ENCODE measurements around the gene TTLL13.
"Not testable (repeated sequence)": the region's sequence is repeated elsewhere in the genome, so short reads cannot be mapped to it uniquely, and the experiment has no call there.

Gene TTLL13

GRCh38 chr15:90286678-90287077 is 37.3 kb downstream of the TTLL13 start:
- peak in 1 of 3 experiments; percentile 50 for DNase-seq

- no peak for DNase-seq
Observed at GRCh38 chr15:90287101-90287500, 37.7 kb downstream of the TTLL13 start.

- DNase-seq: no peak
Observed at GRCh38 chr15:90287946-90288345, 38.6 kb downstream of the TTLL13 start.

- DNase-seq: peak; percentile 46 to 74 (median 61)
Observed at GRCh38 chr15:90291679-90292356, 42.5 kb downstream of the TTLL13 start.

- peak; percentile 85 to 95 (median 88) for DNase-seq
Observed at GRCh38 chr15:90293040-90293810, 43.9 kb downstream of the TTLL13 start.

GRCh38 chr15:90294159-90294558 is 44.8 kb downstream of the TTLL13 start:
- no peak for DNase-seq

- DNase-seq: peak in 2 of 3 experiments; percentile 52 to 62
Observed at GRCh38 chr15:90294601-90295269, 45.4 kb downstream of the TTLL13 start.

- peak in 2 of 3 experiments; percentile 52 to 69 for DNase-seq
Observed at GRCh38 chr15:90295270-90295648, 45.9 kb downstream of the TTLL13 start.

- DNase-seq: not testable (repeated sequence)
Observed at GRCh38 chr15:90296316-90296884, 47.0 kb downstream of the TTLL13 start.

GRCh38 chr15:90297021-90297420 is 47.7 kb downstream of the TTLL13 start:
- DNase-seq: no peak

- DNase-seq: no peak
Observed at GRCh38 chr15:90300541-90300940, 51.2 kb downstream of the TTLL13 start.

- peak; percentile 18 to 63 (median 21) for DNase-seq
Observed at GRCh38 chr15:90300988-90301706, 51.8 kb downstream of the TTLL13 start.

- no peak for DNase-seq
Observed at GRCh38 chr15:90301707-90302300, 52.4 kb downstream of the TTLL13 start.

GRCh38 chr15:90305355-90305754 is 56.0 kb downstream of the TTLL13 start:
- DNase-seq: not testable (repeated sequence)

- DNase-seq: no peak
Observed at GRCh38 chr15:90305932-90306331, 56.6 kb downstream of the TTLL13 start.

- no peak for DNase-seq
Observed at GRCh38 chr15:90306560-90306959, 57.2 kb downstream of the TTLL13 start.

GRCh38 chr15:90307661-90308060 is 58.3 kb downstream of the TTLL13 start:
- no peak for DNase-seq

GRCh38 chr15:90309020-90309419 is 59.7 kb downstream of the TTLL13 start:
- peak in 1 of 3 experiments; percentile 16 for DNase-seq

Measured in NCI-H1417 (cell line).